Body of pancreas (tissue), 4 donors: ENCODE data around the gene SH3PXD2B. TPM values are rescaled to one million over a fixed set of nuclear protein-coding genes. Genes with fewer than 3 reads are reported as not detected.

Experiments used
- ATAC-seq: fragments of 150-250 bp; one replicate; pipeline ENCODE4 v1.9.1; 2016
- DNase-seq, 4 donors: peaks; one replicate each; pipeline ENCODE4 v3.0.0-alpha.2; 2019
- H3K27ac ChIP-seq, 4 donors: fragments of 200-600 bp; sonication (generic); 1 replicate in 3 of 4; 2 replicates in 1 of 4; pipeline versions ENCODE4 v1.5.1 to v1.6.1; 2016 to 2019; ENCODE audit warnings: mild to moderate bottlenecking in 1 of 4, mixed read lengths in 1 of 4, moderate library complexity in 1 of 4
- H3K27me3 ChIP-seq, 2 donors: fragments of 200-600 bp; sonication (generic); one replicate each; pipeline ENCODE4 v1.6.0; 2016; ENCODE audit warnings: mild to moderate bottlenecking in 1 of 2
- H3K36me3 ChIP-seq, 2 donors: fragments of 200-600 bp; sonication (generic); replicated peaks in 1 of 2; 2 replicates each; pipeline ENCODE4 v1.5.1; 2016; ENCODE audit warnings: low read depth in 2 of 2; ENCODE audit not compliant: insufficient read depth in 1 of 2
- H3K4me1 ChIP-seq: fragments of 200-600 bp; sonication (generic); one replicate; pipeline ENCODE4 v1.6.0; 2016
- H3K4me3 ChIP-seq, 2 donors: fragments of 200-600 bp; sonication (generic); 1 replicate in 1 of 2; 2 replicates in 1 of 2; pipeline ENCODE4 v1.5.1; 2016 to 2019
- H3K9me3 ChIP-seq, 3 donors: fragments of 200-600 bp; sonication (generic); 1 replicate in 2 of 3; 2 replicates in 1 of 3; pipeline ENCODE4 v1.5.1; 2016
- CTCF ChIP-seq, 7 experiments: fragments of 450-650 bp in 4 of 7; fragments of 200-600 bp in 3 of 7; sonication (generic) in 3 of 7; IDR thresholded peaks; one replicate each; pipeline ENCODE4 v1.5.1; 2016 to 2019; ENCODE audit warnings: antibody characterized with exemption in 7 of 7
- POLR2A ChIP-seq, 3 donors: fragments of 450-650 bp; IDR thresholded peaks; one replicate each; pipeline ENCODE4 v1.6.1; 2016; ENCODE audit warnings: antibody characterized with exemption in 3 of 3, mild to moderate bottlenecking in 2 of 3
- WGBS, 2 donors: methylation state at CpG; one replicate each; pipeline ENCODE4 v1.1.5; 2017; 5-methylcytosine and 5-hydroxymethylcytosine counted together
- intact Hi-C: fragments of 100-400 bp; cut with DNase I; formaldehyde crosslinking; loops from one replicate; pipeline ENCODE4 v1.15.1; 2023
- total RNA-seq, 2 donors: library from RNA; depleted of rRNA; stranded (reverse); fragments of >200 nt; gene quantifications; one replicate each; pipeline ENCODE4 v1.1.0, GENCODE V29; 2016

Gene SH3PXD2B
- total RNA-seq, 2 donors from 2014 or later: 9.9 to 16.9 TPM

- Histone ChIP-seq H3K9me3 (no peaks in the 10 kb centered on the region), H3K4me1 (no peaks in the 10 kb centered on the region), H3K36me3 (no peaks in the 10 kb centered on the region), H3K4me3 (no peak overlapping the region), H3K27ac (no peak overlapping the region), H3K27me3 (no peaks in the 10 kb centered on the region)
- no peak for ATAC-seq
- intact Hi-C loops: no loop called here
- TF ChIP-seq CTCF (IDR thresholded peaks at IDR 0.05) (no peak), POLR2A (IDR thresholded peaks at IDR 0.05) (no peak)
- WGBS, 2 donors: 90 to 91% methylated on average over 11 of the region's 11 CpGs
- no peak for DNase-seq
These were observed 138.5 kb downstream of the SH3PXD2B start for GRCh38 chr5:172315587-172316493.

GRCh38 chr5:172313915-172314314 is 140.4 kb downstream of the SH3PXD2B start:
- no peaks in the 10 kb centered on the region for H3K4me1 ChIP-seq
- H3K27me3 ChIP-seq: no peaks in the 10 kb centered on the region
- DNase-seq (no peak), ATAC-seq (no peak)
- no peaks in the 10 kb centered on the region for H3K9me3 ChIP-seq
- H3K27ac ChIP-seq: no peak overlapping the region
- H3K36me3 ChIP-seq: no peaks in the 10 kb centered on the region
- WGBS, 2 donors: 85 to 94% methylated on average over 4 of the region's 4 CpGs
- no peak overlapping the region for H3K4me3 ChIP-seq
- TF ChIP-seq CTCF (IDR thresholded peaks at IDR 0.05) (no peak), POLR2A (IDR thresholded peaks at IDR 0.05) (no peak)
- intact Hi-C loops: no loop called here

GRCh38 chr5:172312286-172312685 is 142.0 kb downstream of the SH3PXD2B start:
- Histone ChIP-seq H3K36me3 (no peaks in the 10 kb centered on the region), H3K4me1 (no peaks in the 10 kb centered on the region), H3K4me3 (no peak overlapping the region), H3K9me3 (no peaks in the 10 kb centered on the region), H3K27ac (no peak overlapping the region), H3K27me3 (no peaks in the 10 kb centered on the region)
- no peak for DNase-seq
- intact Hi-C loops: no loop called here
- 68 to 93% methylated on average over 1 of the region's 1 CpG for WGBS, 2 donors
- no peak for TF ChIP-seq POLR2A (IDR thresholded peaks at IDR 0.05)
- TF ChIP-seq CTCF (IDR thresholded peaks at IDR 0.05): no peak
- ATAC-seq: no peak

- Histone ChIP-seq H3K27me3 (no peaks in the 10 kb centered on the region), H3K4me1 (no peaks in the 10 kb centered on the region), H3K9me3 (no peaks in the 10 kb centered on the region), H3K36me3 (no peaks in the 10 kb centered on the region), H3K27ac (no peak overlapping the region), H3K4me3 (no peak overlapping the region)
- TF ChIP-seq CTCF (IDR thresholded peaks at IDR 0.05): no peak
- TF ChIP-seq POLR2A (IDR thresholded peaks at IDR 0.05): no peak
- ATAC-seq: no peak
- intact Hi-C loops: no loop called here
- 82 to 83% methylated on average over 4 of the region's 4 CpGs for WGBS, 2 donors
- no peak for DNase-seq
These were observed 142.7 kb downstream of the SH3PXD2B start for GRCh38 chr5:172311605-172312004.

GRCh38 chr5:172311026-172311425 is 143.3 kb downstream of the SH3PXD2B start:
- Histone ChIP-seq H3K27ac (no peak overlapping the region), H3K4me1 (no peaks in the 10 kb centered on the region), H3K4me3 (no peak overlapping the region), H3K27me3 (no peaks in the 10 kb centered on the region), H3K36me3 (no peaks in the 10 kb centered on the region), H3K9me3 (no peaks in the 10 kb centered on the region)
- DNase-seq (no peak), ATAC-seq (no peak)
- WGBS, 2 donors: 93 to 97% methylated on average over 7 of the region's 7 CpGs
- intact Hi-C loops: no loop called here
- no peak for TF ChIP-seq POLR2A (IDR thresholded peaks at IDR 0.05)
- TF ChIP-seq CTCF (IDR thresholded peaks at IDR 0.05): no peak
